HepG2 (cell line): ENCODE measurements around the gene DMXL2. TPM values are rescaled to one million over a fixed set of nuclear protein-coding genes. Genes with fewer than 3 reads are reported as not detected.

Experiments used
- ATAC-seq: fragments of 200-7000 bp; cut with Tn5 transposase; 3 replicates; pipeline ENCODE4 v1.9.1; 2020; ENCODE audit warnings: mild to moderate bottlenecking, moderate library complexity
- BruUV-seq: library from RNA; stranded (reverse); fragments of 400-500 nt; replicated peaks from 2 replicates; lab custom pipeline; 2021; lab: Mats Ljungman, UMichigan
- CTCF ChIA-PET: fragments of 300-600 bp; formaldehyde crosslinking; extraction: SDS; loops from one replicate; lab custom pipeline; 2021; ENCODE audit warnings: low total read pairs, inconsistent platforms, low intra/inter-chr PET ratio; lab: Yijun Ruan, JAX
- POLR2A ChIA-PET: fragments of 350-600 bp; sonication (Branson Sonifier 250); formaldehyde crosslinking; loops from one replicate; lab custom pipeline; 2020; ENCODE audit warnings: antibody characterized with exemption, inconsistent platforms; lab: Yijun Ruan, JAX
- DNase-seq: peaks from one replicate; pipeline ENCODE4 v3.0.0-alpha.2; 2015; ENCODE audit warnings: low spot score
- FAIRE-seq: peaks from 3 replicates; lab custom pipeline; 2011; peaks lifted over from hg19 to GRCh38; lab: Jason Lieb, UNC
- H2AFZ ChIP-seq: one replicate; pipeline ENCODE4 v1.6.1; 2011; ENCODE audit warnings: low read length, inconsistent platforms
- H3K27ac ChIP-seq: fragments of 300-600 bp; 3 replicates; pipeline ENCODE4 v1.8.0; 2011; ENCODE audit warnings: mixed run types, mild to moderate bottlenecking, mixed read lengths, low read length, inconsistent platforms; ENCODE audit not compliant: insufficient read depth; ENCODE audit errors: extremely low read length
- H3K27me3 ChIP-seq, 2 experiments: fragments of 200-600 bp in 1 of 2; 2 replicates in 1 of 2; 3 replicates in 1 of 2; pipeline versions ENCODE4 v1.6.0 to v1.8.0; 2011; ENCODE audit warnings: low read length in 2 of 2, mild to moderate bottlenecking in 2 of 2, moderate library complexity in 2 of 2, inconsistent platforms in 1 of 2; ENCODE audit not compliant: insufficient read depth in 2 of 2, control insufficient read depth in 1 of 2
- H3K36me3 ChIP-seq, 2 experiments: fragments of 200-600 bp in 1 of 2; replicated peaks in 1 of 2; 2 replicates in 1 of 2; 3 replicates in 1 of 2; pipeline versions ENCODE4 v1.5.1 to v1.8.0; 2011; ENCODE audit warnings: low read length in 2 of 2, inconsistent platforms in 1 of 2; ENCODE audit not compliant: insufficient read depth in 2 of 2, control insufficient read depth in 1 of 2
- H3K4me1 ChIP-seq: 2 replicates; pipeline ENCODE4 v1.5.1; 2012; ENCODE audit warnings: low read length, inconsistent platforms; ENCODE audit not compliant: insufficient read depth
- H3K4me2 ChIP-seq: 2 replicates; pipeline ENCODE4 v1.6.0; 2011; ENCODE audit warnings: low read depth, low read length, inconsistent platforms
- H3K4me3 ChIP-seq, 3 experiments: fragments of 200-600 bp in 1 of 3; sonication (generic), shearing (Covaris generic) in 1 of 3; replicated peaks in 1 of 3; 2 replicates each; pipeline ENCODE4 v1.5.1; 2011 to 2016; ENCODE audit warnings: low read length in 3 of 3, inconsistent platforms in 2 of 3, low read depth in 2 of 3, mild to moderate bottlenecking in 2 of 3, control low read depth in 1 of 3, mixed read lengths in 1 of 3; ENCODE audit not compliant: insufficient read depth in 1 of 3
- H3K79me2 ChIP-seq: one replicate; pipeline ENCODE4 v1.6.1; 2011; ENCODE audit warnings: low read length, inconsistent platforms; ENCODE audit not compliant: insufficient read depth
- H3K9ac ChIP-seq: 2 replicates; pipeline ENCODE4 v1.6.0; 2011; ENCODE audit warnings: mild to moderate bottlenecking, low read depth, low read length, inconsistent platforms; ENCODE audit not compliant: insufficient read depth
- H3K9me3 ChIP-seq: 2 replicates; pipeline ENCODE4 v1.5.1; 2012; ENCODE audit warnings: mild to moderate bottlenecking, low read length
- H4K20me1 ChIP-seq: 2 replicates; pipeline ENCODE4 v1.6.0; 2011; ENCODE audit warnings: inconsistent platforms, mild to moderate bottlenecking, low read length, moderate library complexity; ENCODE audit not compliant: insufficient read depth
- CEBPG ChIP-seq: IDR thresholded peaks from 2 replicates; pipeline ENCODE4 v1.6.1; 2016
- FOXC1 ChIP-seq: sonication (generic); formaldehyde crosslinking; IDR thresholded peaks from 2 replicates; pipeline ENCODE4 v1.8.0; 2022; ENCODE audit warnings: mild to moderate bottlenecking, missing genetic modification reagents, borderline replicate concordance
- HDAC6 ChIP-seq: fragments of 200-600 bp; sonication (generic); IDR thresholded peaks from 2 replicates; pipeline ENCODE4 v1.7.0; 2017; ENCODE audit warnings: mild to moderate bottlenecking, antibody characterized with exemption, low read length, low read depth
- MEF2D ChIP-seq: sonication (generic); formaldehyde crosslinking; IDR thresholded peaks from 2 replicates; pipeline ENCODE4 v1.5.1; 2020; ENCODE audit warnings: mild to moderate bottlenecking, missing genetic modification reagents
- MEIS2 ChIP-seq: sonication (generic); formaldehyde crosslinking; IDR thresholded peaks from 2 replicates; pipeline ENCODE4 v1.9.0; 2021; ENCODE audit warnings: mild to moderate bottlenecking, missing genetic modification reagents
- NCOA2 ChIP-seq: sonication (generic); formaldehyde crosslinking; IDR thresholded peaks from 2 replicates; pipeline ENCODE4 v1.8.0; 2022; ENCODE audit warnings: inconsistent platforms
- NKX3-1 ChIP-seq: sonication (generic); formaldehyde crosslinking; IDR thresholded peaks from 2 replicates; pipeline ENCODE4 v1.5.0; 2020; ENCODE audit warnings: missing genetic modification reagents
- PTBP1 ChIP-seq: fragments of 200-400 bp; formaldehyde crosslinking; IDR thresholded peaks from 2 replicates; pipeline ENCODE4 v1.6.1; 2018; ENCODE audit warnings: low read length, low read depth; ENCODE audit not compliant: poor library complexity, severe bottlenecking
- SIX1 ChIP-seq: sonication (generic); formaldehyde crosslinking; IDR thresholded peaks from 2 replicates; pipeline ENCODE4 v1.4.0; 2020; ENCODE audit warnings: missing genetic modification reagents, borderline replicate concordance
- ZNF234 ChIP-seq: sonication (generic); formaldehyde crosslinking; conservative IDR thresholded peaks from 2 replicates; pipeline ENCODE4 v1.5.1; 2020; ENCODE audit warnings: mild to moderate bottlenecking, missing genetic modification reagents
- ZNF484 ChIP-seq: sonication (generic); formaldehyde crosslinking; IDR thresholded peaks from 2 replicates; pipeline ENCODE4 v1.5.1; 2020; ENCODE audit warnings: mild to moderate bottlenecking, low read depth, missing genetic modification reagents, borderline replicate concordance
- WGBS: methylation state at CpG from one replicate; pipeline ENCODE4 v1.1.6; 2017; ENCODE audit warnings: low lambda C conversion rate; 5-methylcytosine and 5-hydroxymethylcytosine counted together
- in situ Hi-C: cut with HindIII; loops from 2 replicates; pipeline ENCODE4 v1.10.0; 2017; ENCODE audit warnings: low pct_unique_long_range_greater_than_20kb; ENCODE audit not compliant: extremely low pct_ligation_motif_present
- intact Hi-C: fragments of 100-400 bp; cut with micrococcal nuclease; formaldehyde crosslinking; loops from one replicate; pipeline ENCODE4 v1.10.0; 2022; ENCODE audit not compliant: unreplicated experiment
- polyA plus RNA-seq, 8 experiments: library from polyadenylated mRNA; depleted of rRNA in 3 of 8; stranded (reverse) in 7 of 8; unstranded in 1 of 8; fragments of >200 nt; fragmentation: Illumina TruSeq in 4 of 8; extraction: Trizol in 4 of 8; gene quantifications; 2 replicates each; pipeline versions ENCODE4 v1.2.1 to v1.2.3, GENCODE V29; 2011 to 2016; ENCODE audit warnings: low read depth in 4 of 8, missing spikeins in 1 of 8, mixed read lengths in 1 of 8; ENCODE audit not compliant: insufficient read depth in 1 of 8
- total RNA-seq, 5 experiments: library from RNA; depleted of rRNA; stranded (reverse); fragments of >200 nt; fragmentation: Illumina TruSeq; extraction: Trizol; gene quantifications; 2 replicates each; pipeline ENCODE4 v1.2.3, GENCODE V29; 2016; ENCODE audit warnings: low read depth in 1 of 5
- TF ChIP-seq, protein P1 (sequence below): IDR thresholded peaks from 2 replicates; pipeline ENCODE4 v1.6.1; 2016; ENCODE audit warnings: control low read depth
- TF ChIP-seq, protein P2 (sequence below): sonication (generic); formaldehyde crosslinking; IDR thresholded peaks from 2 replicates; pipeline ENCODE4 v1.9.0; 2022; ENCODE audit warnings: missing genetic modification reagents, mild to moderate bottlenecking, borderline replicate concordance

DMXL2 gene
- total and polyA plus RNA-seq, 2 of the 13 experiments (the other 11 are each of a cell fraction or from before 2014, with no cell fraction given) = 11.6 to 15.3 TPM

DNA sequence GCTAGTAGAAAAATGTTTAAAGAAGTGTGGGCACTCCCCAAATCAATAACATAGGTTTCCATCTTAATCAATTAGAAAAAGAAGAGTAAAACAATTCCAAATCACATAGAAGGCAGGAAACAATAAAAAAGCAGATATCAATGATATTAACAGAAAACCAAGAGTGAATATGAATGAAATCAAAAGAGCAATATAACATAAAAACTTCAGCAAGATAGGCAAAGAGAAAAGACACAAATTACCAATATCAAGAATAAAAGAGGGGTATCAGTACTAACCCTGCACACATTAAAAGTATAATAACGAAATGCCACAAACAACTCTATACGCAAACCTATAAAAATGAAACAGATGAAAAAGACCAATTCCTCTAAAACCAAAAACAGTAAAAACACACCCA lies 19.6 kb downstream of the DMXL2 start (continued):
- TF ChIP-seq, protein P1, sequence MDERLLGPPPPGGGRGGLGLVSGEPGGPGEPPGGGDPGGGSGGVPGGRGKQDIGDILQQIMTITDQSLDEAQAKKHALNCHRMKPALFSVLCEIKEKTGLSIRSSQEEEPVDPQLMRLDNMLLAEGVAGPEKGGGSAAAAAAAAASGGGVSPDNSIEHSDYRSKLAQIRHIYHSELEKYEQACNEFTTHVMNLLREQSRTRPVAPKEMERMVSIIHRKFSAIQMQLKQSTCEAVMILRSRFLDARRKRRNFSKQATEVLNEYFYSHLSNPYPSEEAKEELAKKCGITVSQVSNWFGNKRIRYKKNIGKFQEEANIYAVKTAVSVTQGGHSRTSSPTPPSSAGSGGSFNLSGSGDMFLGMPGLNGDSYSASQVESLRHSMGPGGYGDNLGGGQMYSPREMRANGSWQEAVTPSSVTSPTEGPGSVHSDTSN (CRISPR knock-in tag) = no peak
- TF ChIP-seq ZNF484 (CRISPR knock-in tag) (no peak), FOXC1 (no peak), HDAC6 (no peak), MEIS2 (CRISPR knock-in tag) (no peak), NKX3-1 (CRISPR knock-in tag) (no peak), PTBP1 (no peak), NCOA2 (CRISPR knock-in tag) (no peak)
- TF ChIP-seq, protein P2, sequence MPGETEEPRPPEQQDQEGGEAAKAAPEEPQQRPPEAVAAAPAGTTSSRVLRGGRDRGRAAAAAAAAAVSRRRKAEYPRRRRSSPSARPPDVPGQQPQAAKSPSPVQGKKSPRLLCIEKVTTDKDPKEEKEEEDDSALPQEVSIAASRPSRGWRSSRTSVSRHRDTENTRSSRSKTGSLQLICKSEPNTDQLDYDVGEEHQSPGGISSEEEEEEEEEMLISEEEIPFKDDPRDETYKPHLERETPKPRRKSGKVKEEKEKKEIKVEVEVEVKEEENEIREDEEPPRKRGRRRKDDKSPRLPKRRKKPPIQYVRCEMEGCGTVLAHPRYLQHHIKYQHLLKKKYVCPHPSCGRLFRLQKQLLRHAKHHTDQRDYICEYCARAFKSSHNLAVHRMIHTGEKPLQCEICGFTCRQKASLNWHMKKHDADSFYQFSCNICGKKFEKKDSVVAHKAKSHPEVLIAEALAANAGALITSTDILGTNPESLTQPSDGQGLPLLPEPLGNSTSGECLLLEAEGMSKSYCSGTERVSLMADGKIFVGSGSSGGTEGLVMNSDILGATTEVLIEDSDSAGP = no peak
- TF ChIP-seq, all 625 proteins: peak for 0

DNA sequence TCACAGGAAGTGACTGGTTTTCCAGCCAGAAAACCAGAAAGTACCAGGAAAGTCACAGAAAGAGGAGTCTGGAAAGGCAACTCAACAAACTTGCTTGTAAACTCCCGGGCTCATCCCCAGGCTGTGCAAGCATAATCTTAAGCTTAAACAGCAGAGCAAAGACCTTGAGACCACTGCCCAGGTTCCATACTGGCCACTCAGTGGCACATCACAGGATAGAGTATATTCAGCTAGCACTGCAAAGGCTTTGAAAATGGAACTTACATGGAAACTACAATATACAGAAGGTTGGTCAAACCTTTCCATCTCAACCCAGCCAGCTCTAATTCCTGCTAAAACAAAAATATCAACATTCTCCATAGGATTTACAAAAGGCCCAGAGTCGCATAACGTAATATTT lies 20.1 kb downstream of the DMXL2 start:
- Histone ChIP-seq H3K79me2 (no peaks in the 10 kb centered on the region), H4K20me1 (no peaks in the 10 kb centered on the region), H3K9ac (no peak overlapping the region), H3K4me1 (no peaks in the 10 kb centered on the region)
- intact Hi-C loops = no loop called here
- 66% methylated on average over 3 of the region's 3 CpGs for WGBS
- no peak for DNase-seq
- TF ChIP-seq CEBPG (CRISPR knock-in tag) (no peak), ZNF234 (no peak), MEF2D (CRISPR knock-in tag) (no peak), SIX1 (no peak)
- TF ChIP-seq, all 625 proteins: peak for 0
- no peak for FAIRE-seq
- H2AFZ ChIP-seq = no peak overlapping the region
- ChIA-PET CTCF (no interaction called here), POLR2A (no interaction called here)
- no peaks in the 10 kb centered on the region for H3K9me3 ChIP-seq
- no peak overlapping the region for H3K4me2 ChIP-seq
- no peaks in the 10 kb centered on the region for H3K36me3 ChIP-seq
- ATAC-seq = no peak
- BruUV-seq = no TSS peak
- no peaks in the 10 kb centered on the region for H3K27me3 ChIP-seq
- H3K4me3 ChIP-seq = no peak overlapping the region
- in situ Hi-C loops = no loop called here
- H3K27ac ChIP-seq = no peak overlapping the region
